Renal pelvis (tissue), 12 donors: Measurements from ENCODE around the gene TDRD1. TPM values are rescaled to one million over a fixed set of nuclear protein-coding genes. Genes with fewer than 3 reads are reported as not detected.
A peak's percentile ranks its signal among the peaks of the same experiment; 100 is the strongest.
"Not testable (repeated sequence)": the region's sequence is repeated elsewhere in the genome, so short reads cannot be mapped to it uniquely, and the experiment has no call there.

Experiments
- DNase-seq: peaks from one replicate; pipeline ENCODE4 v3.0.0-alpha.2; 2013
- long read RNA-seq, 16 experiments: transcript quantifications; one replicate each; lab custom pipeline, GENCODE V29; 2026
- polyA plus RNA-seq, 3 donors: library from polyadenylated mRNA; unstranded; fragments of 120-200 nt; gene quantifications; one replicate each; pipeline ENCODE4 v1.2.1, GENCODE V29; 2013; ENCODE audit not compliant: insufficient read length in 3 of 3

Gene TDRD1
- polyA plus RNA-seq = under 1 TPM in 1 of 3 donors, not detected in 2; 0.04 TPM
- long read RNA-seq, donor 1 = 0 reads
- long read RNA-seq, donor 2 = 0 reads
- long read RNA-seq, donor 3 = 0 reads
- long read RNA-seq, donor 4 = 0 reads
- long read RNA-seq, donor 5 = 0 reads
- long read RNA-seq, donor 6 = 0 reads
- long read RNA-seq, donor 7 = 0 reads
- long read RNA-seq, donor 8 = 0 reads
- long read RNA-seq, donor 9 = 0 reads
- long read RNA-seq, donor 10 = 0 reads
- long read RNA-seq, donor 11 = 0 reads
- long read RNA-seq, donor 12 = 0 reads
- long read RNA-seq, donor 13 = 0 reads
- long read RNA-seq, donor 14 = 0 reads
- long read RNA-seq, donor 15 = 0 reads
- long read RNA-seq, donor 16 = 0 reads

- no peak for DNase-seq
These were observed at the start of gene TDRD1 for GRCh38 chr10:114179148-114179547. Gene TDRD1, plus strand, starts transcription at chr10:114179353. Its CDS starts 8,479 bp downstream, at chr10:114187832.

- DNase-seq = no peak
These were observed 48.1 kb upstream of the TDRD1 start for GRCh38 chr10:114131094-114131493.

DNA sequence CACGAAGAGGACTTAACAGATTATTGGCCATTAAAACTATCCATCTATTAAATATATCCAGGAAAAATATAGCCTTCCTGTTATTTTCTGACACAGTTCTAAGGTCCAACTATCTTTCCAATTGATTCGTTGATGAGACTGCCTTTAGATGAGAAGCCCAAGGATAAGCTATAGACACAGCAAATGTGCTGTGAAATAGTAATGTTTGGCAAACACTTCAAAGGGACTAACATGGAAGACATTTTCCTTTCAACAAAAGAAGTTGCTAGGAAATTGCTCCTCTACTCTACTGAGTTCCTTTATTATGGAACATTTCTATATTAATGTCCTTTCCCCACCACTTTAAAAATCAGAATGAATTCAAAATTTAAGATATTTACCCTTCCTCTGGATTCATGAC is 43.7 kb upstream of the TDRD1 start:
- DNase-seq = no peak

DNA sequence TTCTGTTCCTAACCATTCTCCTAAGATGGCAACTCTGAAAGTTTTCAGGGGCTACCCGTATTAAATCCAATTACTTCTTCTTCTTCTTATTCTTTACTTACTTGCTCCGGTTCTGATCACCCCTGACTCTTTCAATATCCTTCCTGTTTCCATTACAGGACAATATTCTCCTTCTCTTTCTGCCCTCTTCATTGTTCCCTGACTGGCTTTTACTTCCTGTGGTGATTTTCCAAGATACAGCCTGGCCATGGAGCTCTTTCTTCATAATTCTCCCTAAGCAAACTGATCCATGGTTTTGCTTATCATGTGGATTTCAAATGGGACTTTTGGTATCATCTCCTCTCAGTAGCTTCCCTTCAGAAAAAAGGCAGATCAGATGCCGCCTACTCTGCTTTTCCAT is 40.6 kb upstream of the TDRD1 start:
- DNase-seq = no peak

DNA sequence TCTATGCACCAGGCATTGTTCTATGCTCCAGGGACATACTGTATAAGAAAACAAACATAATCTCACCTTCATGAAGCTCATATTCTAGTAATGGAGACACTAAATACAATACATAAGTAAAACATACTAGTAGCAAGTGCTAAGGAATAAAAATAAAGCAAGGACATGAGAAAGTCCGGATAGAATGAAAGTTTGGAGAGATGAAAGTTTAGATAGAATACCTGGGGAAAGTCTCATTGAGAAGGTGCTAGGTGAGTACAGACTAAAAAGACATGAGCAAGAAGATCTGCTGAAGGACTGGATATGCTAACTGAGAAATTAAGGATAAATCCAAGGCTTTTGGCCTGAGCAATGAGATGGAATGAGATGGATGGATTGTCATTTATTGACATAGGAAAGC is 39.1 kb upstream of the TDRD1 start:
- DNase-seq = no peak

DNA sequence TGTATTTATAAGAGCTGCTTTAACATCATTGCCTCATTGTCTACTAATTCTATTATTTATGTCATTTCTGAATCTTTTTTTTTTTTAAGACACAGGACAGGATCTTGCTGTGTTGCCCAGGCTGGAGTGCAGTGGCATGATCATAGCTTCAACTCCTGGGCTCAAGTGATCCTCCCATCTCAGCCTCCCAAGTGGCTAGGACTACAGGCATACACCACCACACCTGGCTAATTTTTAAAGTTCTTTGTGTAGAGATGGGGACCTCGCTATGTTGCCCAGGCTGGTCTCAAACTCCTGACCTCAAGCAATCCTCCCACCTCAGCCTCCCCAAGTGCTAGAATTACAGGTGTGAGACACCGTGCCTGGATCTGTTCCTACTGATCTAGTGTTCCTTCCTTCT is 38.3 kb upstream of the TDRD1 start:
- not testable (repeated sequence) for DNase-seq

DNA sequence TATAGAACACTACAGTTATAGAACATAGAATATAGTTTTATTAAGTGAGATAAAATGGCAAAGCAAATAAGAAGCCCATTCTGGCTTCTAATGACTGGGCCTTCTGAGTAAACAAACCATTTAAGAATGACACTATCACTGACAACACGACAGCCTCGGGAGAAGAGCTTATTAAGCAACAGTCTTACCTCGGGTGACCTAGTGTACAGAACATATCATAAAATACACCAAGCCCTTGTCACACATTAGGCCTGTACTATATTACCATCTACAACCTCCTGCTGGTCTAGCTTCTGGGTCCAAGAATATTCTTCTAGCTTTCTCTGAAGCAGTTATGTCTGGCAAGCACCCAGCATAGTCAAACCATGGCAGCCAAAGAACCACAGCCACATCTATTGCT is 37.1 kb upstream of the TDRD1 start:
- DNase-seq = no peak

- no peak for DNase-seq
These were observed 36.0 kb upstream of the TDRD1 start for GRCh38 chr10:114143160-114143559.

GRCh38 chr10:114149476-114149875 is 29.7 kb upstream of the TDRD1 start:
- DNase-seq = not testable (repeated sequence)

DNA sequence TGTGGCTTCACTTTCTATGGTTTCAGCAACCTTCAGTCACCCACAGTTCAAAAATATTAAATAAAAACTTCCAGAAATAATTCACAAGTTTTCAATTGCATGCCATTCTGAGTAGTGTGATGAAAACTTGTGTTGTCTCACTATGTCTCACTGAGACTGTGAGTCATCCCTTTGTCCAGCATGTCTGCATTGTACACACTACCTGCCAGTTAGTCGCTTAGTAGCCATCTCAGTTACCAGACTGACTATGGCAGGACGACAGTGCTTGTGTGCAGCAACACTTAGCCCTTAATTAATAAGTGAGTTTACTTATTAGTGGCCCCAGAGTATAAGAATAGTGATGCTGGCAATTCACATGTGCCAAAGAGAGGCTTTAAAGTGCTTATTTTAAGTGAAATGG is 27.7 kb upstream of the TDRD1 start:
- DNase-seq = no peak

DNA sequence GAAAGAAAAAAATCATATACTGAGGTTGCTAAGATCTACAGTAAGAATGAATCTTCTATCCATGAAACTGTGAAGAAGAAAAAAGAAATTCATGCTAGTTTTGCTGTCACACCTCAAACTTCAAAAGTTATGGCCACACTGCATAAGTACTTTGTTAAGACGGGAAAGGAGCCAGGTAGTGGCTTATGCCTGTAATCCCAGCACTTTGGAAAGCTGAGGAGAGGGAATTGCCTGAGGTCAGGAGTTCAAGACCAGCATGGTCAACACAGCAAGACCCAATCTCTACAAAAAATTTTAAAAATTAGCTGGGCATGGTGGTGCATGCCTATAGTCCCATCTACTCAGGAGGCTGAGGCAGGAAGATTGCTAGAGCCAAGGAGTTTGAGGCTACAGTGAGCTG is 27.3 kb upstream of the TDRD1 start:
- DNase-seq = no peak

DNA sequence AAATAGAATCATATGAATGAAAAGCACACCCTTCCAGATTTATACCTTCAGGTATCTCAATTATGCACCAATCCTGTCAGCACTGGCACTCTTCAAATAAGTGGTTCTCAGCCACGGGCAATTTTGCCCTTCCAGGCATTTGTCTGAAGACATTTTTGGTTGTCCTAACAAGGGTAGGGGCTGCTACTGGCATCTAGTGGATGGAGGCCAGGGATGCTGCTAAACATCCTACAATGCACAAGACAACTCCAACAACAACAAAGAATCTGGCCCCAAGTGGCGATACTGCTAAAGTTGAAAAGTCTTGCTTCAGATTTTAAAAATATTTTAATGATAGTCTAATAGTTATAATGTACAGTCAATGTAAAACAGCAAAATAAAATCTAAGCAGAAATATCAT is 21.2 kb upstream of the TDRD1 start:
- DNase-seq = no peak

- DNase-seq = no peak
These were observed 16.1 kb upstream of the TDRD1 start for GRCh38 chr10:114163062-114163461.

GRCh38 chr10:114166043-114166442 is 13.1 kb upstream of the TDRD1 start:
- peak; percentile 21 for DNase-seq

DNA sequence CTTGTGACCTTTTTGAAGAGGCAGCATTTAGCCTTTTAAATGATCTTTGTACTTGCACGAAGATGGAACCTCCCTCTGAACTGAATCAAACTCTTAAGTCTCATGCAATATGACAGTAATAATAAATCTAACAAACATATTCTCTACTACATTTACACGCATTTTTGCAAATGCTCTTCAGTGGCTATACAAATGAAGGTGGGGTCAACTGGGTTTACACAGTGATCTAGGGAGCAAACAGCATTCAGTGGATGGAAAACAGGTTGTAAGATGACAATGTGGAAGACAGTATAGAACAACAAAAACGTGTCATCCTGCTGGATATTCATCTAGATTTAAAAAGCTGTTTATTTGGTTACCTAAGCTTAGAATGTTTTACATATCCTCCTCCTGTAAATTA is 12.7 kb upstream of the TDRD1 start:
- no peak for DNase-seq

DNA sequence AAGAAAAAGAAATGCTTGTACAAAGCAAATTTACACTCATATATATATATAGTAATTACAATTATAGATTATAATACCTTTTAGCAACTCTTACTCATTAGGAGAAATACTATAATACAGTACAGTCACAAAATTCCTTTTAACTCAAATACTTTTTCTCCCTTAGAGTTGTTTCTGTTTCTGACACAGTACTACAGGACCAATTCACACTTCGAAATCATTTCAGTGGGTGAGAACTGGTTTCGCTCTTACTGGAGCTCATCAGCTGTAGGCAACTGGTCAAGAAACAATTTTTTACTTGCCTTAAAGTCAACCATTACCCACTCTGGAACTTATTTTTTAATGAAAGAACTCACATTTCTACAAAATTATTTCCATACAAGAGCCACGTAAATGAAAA is 11.2 kb upstream of the TDRD1 start:
- DNase-seq = no peak

DNA sequence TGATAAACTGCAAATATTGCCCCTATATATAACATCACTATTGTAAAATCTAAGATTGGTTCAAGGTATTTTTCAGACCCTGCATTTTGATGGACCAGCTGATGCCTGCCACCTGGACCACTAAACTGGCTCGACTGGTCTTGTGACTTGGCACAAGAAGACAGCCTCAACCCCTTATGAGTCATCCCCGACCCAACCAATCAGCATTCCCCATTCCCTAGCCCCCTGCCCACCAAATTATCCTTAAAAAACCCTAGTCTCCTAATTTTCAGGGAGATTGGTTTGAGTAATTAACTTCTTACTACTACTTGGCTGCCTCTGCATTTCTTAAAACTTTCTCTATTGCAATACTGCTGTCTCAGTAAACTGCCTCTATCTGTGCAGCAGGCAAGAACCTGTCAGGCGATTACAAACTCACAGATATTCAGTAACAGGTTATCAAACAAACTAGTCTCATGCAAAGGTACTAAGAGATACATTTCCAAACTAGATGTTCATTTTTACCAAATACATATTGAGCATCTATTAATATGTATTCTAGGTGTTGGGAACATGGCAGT is 10.6 kb upstream of the TDRD1 start:
- DNase-seq = no peak

DNA sequence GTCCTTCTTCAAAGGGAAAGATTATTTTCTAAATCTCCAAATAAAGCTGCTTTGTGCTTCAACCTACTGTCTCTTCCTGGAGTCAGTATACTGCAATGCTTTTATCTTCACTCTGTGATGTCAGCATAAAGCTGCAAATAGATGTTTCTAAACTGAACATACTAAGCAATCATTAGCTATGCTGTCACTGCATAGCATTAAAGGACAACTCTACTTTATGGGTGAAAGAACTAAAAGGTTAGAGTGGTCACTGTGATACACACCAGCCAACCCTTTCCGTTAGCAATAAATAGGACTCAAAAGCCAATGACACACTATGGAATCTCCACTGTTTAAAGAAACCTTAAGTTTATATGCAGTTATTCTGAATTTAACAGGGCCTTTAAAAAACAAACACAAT is 6.9 kb upstream of the TDRD1 start:
- DNase-seq = no peak

- no peak for DNase-seq
These were observed 6.2 kb upstream of the TDRD1 start for GRCh38 chr10:114172776-114173602.

- peak; percentile 14 for DNase-seq
These were observed 5.6 kb upstream of the TDRD1 start for GRCh38 chr10:114173603-114173920.

DNA sequence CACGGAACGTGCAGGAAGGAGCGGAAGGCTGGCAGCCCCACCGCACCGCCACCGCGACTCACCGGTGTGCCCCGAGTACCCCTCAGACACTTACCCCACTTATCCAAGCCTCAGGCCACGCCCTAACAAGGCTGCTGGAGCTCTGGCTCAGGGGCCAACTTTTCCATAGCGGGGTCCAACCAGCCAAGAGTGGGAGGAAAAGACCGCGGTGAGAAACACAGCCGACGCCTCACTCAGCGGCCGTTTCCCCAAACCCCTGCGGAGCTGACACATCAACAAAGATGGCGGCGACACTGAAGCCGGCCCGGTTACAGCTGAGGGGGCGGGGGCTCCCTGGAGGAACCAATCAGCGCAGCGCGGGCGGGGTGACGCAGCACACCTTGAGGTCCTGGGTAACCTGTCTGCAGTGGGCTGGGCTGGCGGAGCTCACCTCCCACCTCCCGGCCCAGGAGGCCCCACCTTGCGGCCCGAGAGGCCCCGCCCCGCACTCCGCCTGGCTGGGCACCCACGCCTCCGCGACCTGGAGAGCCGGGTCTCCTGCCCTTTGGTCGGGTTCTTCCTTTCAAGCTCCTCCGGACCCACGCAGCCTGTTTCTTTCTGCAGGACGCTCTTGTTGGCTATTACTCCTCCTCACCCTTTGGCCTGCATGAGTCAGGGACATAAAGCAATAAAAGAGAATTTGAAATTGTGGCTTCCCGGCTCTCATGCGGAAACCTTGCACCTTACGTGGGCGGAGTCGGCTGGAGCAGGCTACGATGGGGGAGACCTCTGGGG is 5.0 kb upstream of the TDRD1 start, which contains the start of gene CCDC186:
Gene CCDC186 (minus strand): TSS at position 283 of the 774 bp plus-strand sequence. CDS start 10,935 bp downstream, outside the sequence.
- peak; percentile 95 for DNase-seq

- peak; percentile 28 for DNase-seq
These were observed 4.4 kb upstream of the TDRD1 start for GRCh38 chr10:114174695-114175188.
